Measurements from ENCODE around the gene TAS2R31.
"Not testable (repeated sequence)": the region's sequence is repeated elsewhere in the genome, so short reads cannot be mapped to it uniquely, and the experiment has no call there.

TAS2R31 gene

GRCh38 chr12:11031307-11031706, at the start of gene TAS2R31:
Gene TAS2R31, minus strand, starts transcription at chr12:11031407. Its CDS starts 72 bp downstream, at chr12:11031335.
- no peak for DNase-seq

GRCh38 chr12:11078246-11078645, 47.0 kb upstream of the TAS2R31 start:
- DNase-seq, result no peak

GRCh38 chr12:11075642-11076041, 44.4 kb upstream of the TAS2R31 start:
- no peak for DNase-seq

GRCh38 chr12:11071414-11071813, 40.2 kb upstream of the TAS2R31 start:
- DNase-seq, result no peak

- no peak for DNase-seq
Measured at GRCh38 chr12:11070999-11071398, 39.8 kb upstream of the TAS2R31 start.

GRCh38 chr12:11069854-11070365, 38.7 kb upstream of the TAS2R31 start:
- no peak for DNase-seq

GRCh38 chr12:11067514-11067913, 36.3 kb upstream of the TAS2R31 start:
- DNase-seq, result no peak

GRCh38 chr12:11062194-11062593, 31.0 kb upstream of the TAS2R31 start, which contains the start of gene TAS2R46:
Gene TAS2R46, minus strand, starts transcription at chr12:11062294. Its CDS starts 0 bp downstream, at chr12:11062294.
- DNase-seq, result not testable (repeated sequence)

GRCh38 chr12:11059784-11060183, 28.6 kb upstream of the TAS2R31 start:
- DNase-seq, result no peak

GRCh38 chr12:11059041-11059440, 27.8 kb upstream of the TAS2R31 start:
- DNase-seq, result no peak

- no peak for DNase-seq
Measured at GRCh38 chr12:11055306-11055705, 24.1 kb upstream of the TAS2R31 start.

- not testable (repeated sequence) for DNase-seq
Measured at GRCh38 chr12:11049806-11050531, 18.8 kb upstream of the TAS2R31 start.

GRCh38 chr12:11041366-11041765, 10.2 kb upstream of the TAS2R31 start:
- DNase-seq, result not testable (repeated sequence)

GRCh38 chr12:11040162-11040561, 9.0 kb upstream of the TAS2R31 start:
- DNase-seq, result no peak

- DNase-seq, result no peak
Measured at GRCh38 chr12:11039171-11039570, 8.0 kb upstream of the TAS2R31 start.

- not testable (repeated sequence) for DNase-seq
Measured at GRCh38 chr12:11033959-11034358, 2.8 kb upstream of the TAS2R31 start.

- no peak for DNase-seq
Measured at GRCh38 chr12:11026118-11026517, 5.1 kb downstream of the TAS2R31 start.

- no peak for DNase-seq
Measured at GRCh38 chr12:11023387-11023786, 7.8 kb downstream of the TAS2R31 start.

- DNase-seq, result no peak
Measured at GRCh38 chr12:11022520-11022919, 8.7 kb downstream of the TAS2R31 start, which contains the start of gene TAS2R19. Gene TAS2R19, minus strand, starts transcription at chr12:11022620. Its CDS starts 49 bp downstream, at chr12:11022571.

GRCh38 chr12:11016937-11017336, 14.3 kb downstream of the TAS2R31 start:
- no peak for DNase-seq

GRCh38 chr12:11015775-11016430, 15.3 kb downstream of the TAS2R31 start:
- no peak for DNase-seq

GRCh38 chr12:11014234-11014633, 17.0 kb downstream of the TAS2R31 start:
- DNase-seq, result no peak

- DNase-seq, result no peak
Measured at GRCh38 chr12:11007608-11008007, 23.6 kb downstream of the TAS2R31 start.

GRCh38 chr12:10998204-10998603, 33.0 kb downstream of the TAS2R31 start, which contains the start of gene TAS2R20:
Gene TAS2R20, minus strand, starts transcription at chr12:10998304. Its CDS starts 429 bp downstream, at chr12:10997875.
- no peak for DNase-seq
